HG03175 (cell line): ENCODE results near the gene PTPN20.
A peak's percentile ranks its signal among the peaks of the same experiment; 100 is the strongest.
"Not testable (repeated sequence)": the region's sequence is repeated elsewhere in the genome, so short reads cannot be mapped to it uniquely, and the experiment has no call there.

Source experiments
- ATAC-seq: cut with Tn5 transposase; IDR thresholded peaks from one replicate; pipeline ENCODE4 v1.9.1; 2021; ENCODE audit warnings: mild to moderate bottlenecking, moderate library complexity; ENCODE audit not compliant: unreplicated experiment

Gene PTPN20

GRCh38 chr10:46948687-46949518 lies 37.7 kb downstream of the PTPN20 start:
- ATAC-seq, result not testable (repeated sequence)

- not testable (repeated sequence) for ATAC-seq
Observed at GRCh38 chr10:46952540-46952939, 41.3 kb downstream of the PTPN20 start.

GRCh38 chr10:46960742-46961141 lies 49.5 kb downstream of the PTPN20 start:
- not testable (repeated sequence) for ATAC-seq

GRCh38 chr10:46963356-46963755 lies 52.1 kb downstream of the PTPN20 start:
- ATAC-seq, result not testable (repeated sequence)

- not testable (repeated sequence) for ATAC-seq
Observed at GRCh38 chr10:46967013-46967412, 55.8 kb downstream of the PTPN20 start.

- not testable (repeated sequence) for ATAC-seq
Observed at GRCh38 chr10:46980223-46980622, 69.0 kb downstream of the PTPN20 start.

GRCh38 chr10:46987233-46987924 lies 76.2 kb downstream of the PTPN20 start:
- ATAC-seq, result peak; percentile 93

GRCh38 chr10:46992803-46993561 lies 81.8 kb downstream of the PTPN20 start:
- no peak for ATAC-seq

GRCh38 chr10:46995234-46995633 lies 84.0 kb downstream of the PTPN20 start:
- ATAC-seq, result no peak

GRCh38 chr10:46998192-46998591 lies 87.0 kb downstream of the PTPN20 start:
- no peak for ATAC-seq

- no peak for ATAC-seq
Observed at GRCh38 chr10:46998595-46998994, 87.4 kb downstream of the PTPN20 start.

GRCh38 chr10:46999217-46999616 lies 88.0 kb downstream of the PTPN20 start:
- ATAC-seq, result no peak

GRCh38 chr10:47008769-47009168 lies 97.5 kb downstream of the PTPN20 start:
- no peak for ATAC-seq

GRCh38 chr10:47009215-47009838 lies 98.1 kb downstream of the PTPN20 start:
- ATAC-seq, result no peak

GRCh38 chr10:47010036-47010435 lies 98.8 kb downstream of the PTPN20 start:
- ATAC-seq, result no peak

- ATAC-seq, result no peak
Observed at GRCh38 chr10:47012214-47012613, 101.0 kb downstream of the PTPN20 start.

GRCh38 chr10:47013507-47014154 lies 102.4 kb downstream of the PTPN20 start:
- ATAC-seq, result no peak

GRCh38 chr10:47015404-47015803 lies 104.2 kb downstream of the PTPN20 start:
- ATAC-seq, result no peak

GRCh38 chr10:47016564-47016963 lies 105.3 kb downstream of the PTPN20 start:
- no peak for ATAC-seq

GRCh38 chr10:47018026-47018735 lies 107.0 kb downstream of the PTPN20 start:
- ATAC-seq, result no peak
